Immature natural killer cell (primary cell): ENCODE results near the gene ITPR1. TPM values are rescaled to one million over a fixed set of nuclear protein-coding genes. Genes with fewer than 3 reads are reported as not detected.

Source experiments
- DNase-seq, 3 donors: peaks; one replicate each; pipeline ENCODE4 v3.0.0; 2022; ENCODE audit warnings: mixed read lengths in 1 of 3
- H3K27ac Mint-ChIP-seq, 6 donors: one replicate each; pipeline ENCODE4 v1.8.0; 2020; ENCODE audit warnings: mixed read lengths in 6 of 6, mild to moderate bottlenecking in 5 of 6, inconsistent platforms in 4 of 6, moderate library complexity in 3 of 6
- H3K27me3 Mint-ChIP-seq, 3 donors: one replicate each; pipeline ENCODE4 v1.8.0; 2020 to 2021; ENCODE audit warnings: low read depth in 3 of 3, mild to moderate bottlenecking in 3 of 3, mixed read lengths in 3 of 3, moderate library complexity in 3 of 3, inconsistent platforms in 1 of 3
- H3K36me3 Mint-ChIP-seq, 3 donors: one replicate each; pipeline ENCODE4 v1.8.0; 2020; ENCODE audit warnings: mixed read lengths in 3 of 3, inconsistent platforms in 2 of 3, mild to moderate bottlenecking in 2 of 3
- H3K4me1 Mint-ChIP-seq, 2 donors: one replicate each; pipeline ENCODE4 v1.8.0; 2020; ENCODE audit warnings: inconsistent platforms in 2 of 2, mild to moderate bottlenecking in 2 of 2, mixed read lengths in 2 of 2, moderate library complexity in 1 of 2
- H3K4me3 Mint-ChIP-seq, 5 donors: one replicate each; pipeline ENCODE4 v1.8.0; 2020; ENCODE audit warnings: mild to moderate bottlenecking in 5 of 5, mixed read lengths in 5 of 5, inconsistent platforms in 3 of 5, moderate library complexity in 3 of 5
- H3K9me3 Mint-ChIP-seq, 6 donors: one replicate each; pipeline ENCODE4 v1.8.0; 2020; ENCODE audit warnings: mild to moderate bottlenecking in 6 of 6, mixed read lengths in 6 of 6, inconsistent platforms in 4 of 6, moderate library complexity in 3 of 6
- polyA plus RNA-seq, 3 donors: library from polyadenylated mRNA; unstranded; fragments of 300-500 nt; fragmentation: Illumina TruSeq; gene quantifications; one replicate each; pipeline ENCODE4 v1.2.3, GENCODE V29; 2021

Gene ITPR1
- polyA plus RNA-seq, 3 donors from 2014 or later, result 3.0 to 14.7 (median 7.6) TPM

GRCh38 chr3:4629095-4630007, 136.2 kb downstream of the ITPR1 start:
- no peaks in the 10 kb centered on the region for H3K9me3 Mint-ChIP-seq
- peaks cover 0 to 4% (median 0%) of the 10 kb centered on the region in 3 donors for H3K36me3 Mint-ChIP-seq
- no peaks in the 10 kb centered on the region for H3K27me3 Mint-ChIP-seq
- no peak overlapping the region for H3K4me3 Mint-ChIP-seq
- H3K4me1 Mint-ChIP-seq, result peaks cover 4 to 8% of the 10 kb centered on the region in 2 donors
- DNase-seq, result no peak
- H3K27ac Mint-ChIP-seq, result peak overlapping the region in 2 of 6 donors; percentile 9 to 62

GRCh38 chr3:4633078-4634004, 140.2 kb downstream of the ITPR1 start:
- Mint-ChIP-seq H3K4me3 (no peak overlapping the region), H3K27me3 (peaks cover 0 to 2% (median 2%) of the 10 kb centered on the region in 3 donors), H3K9me3 (no peaks in the 10 kb centered on the region), H3K4me1 (peaks cover 4 to 8% of the 10 kb centered on the region in 2 donors), H3K36me3 (peaks cover 0 to 3% (median 0%) of the 10 kb centered on the region in 3 donors), H3K27ac (peak overlapping the region in 2 of 6 donors; percentile 12 to 24)
- peak; percentile 33 to 51 (median 47) for DNase-seq

- no peak overlapping the region for H3K4me3 Mint-ChIP-seq
- no peak overlapping the region for H3K27ac Mint-ChIP-seq
- H3K27me3 Mint-ChIP-seq, result peaks cover 0 to 2% (median 2%) of the 10 kb centered on the region in 3 donors
- H3K36me3 Mint-ChIP-seq, result peaks cover 0 to 1% (median 0%) of the 10 kb centered on the region in 3 donors
- DNase-seq, result no peak
- peaks cover 4 to 8% of the 10 kb centered on the region in 2 donors for H3K4me1 Mint-ChIP-seq
- H3K9me3 Mint-ChIP-seq, result no peaks in the 10 kb centered on the region
These were observed 141.7 kb downstream of the ITPR1 start for GRCh38 chr3:4634894-4635293.

- H3K4me3 Mint-ChIP-seq, result no peak overlapping the region
- H3K27ac Mint-ChIP-seq, result no peak overlapping the region
- H3K36me3 Mint-ChIP-seq, result peaks cover 8 to 21% (median 13%) of the 10 kb centered on the region in 3 donors
- no peak for DNase-seq
- H3K4me1 Mint-ChIP-seq, result peaks cover 4 to 8% of the 10 kb centered on the region in 2 donors
- no peaks in the 10 kb centered on the region for H3K9me3 Mint-ChIP-seq
- H3K27me3 Mint-ChIP-seq, result peaks cover 0 to 3% (median 2%) of the 10 kb centered on the region in 3 donors
These were observed 144.1 kb downstream of the ITPR1 start for GRCh38 chr3:4637265-4637664.

GRCh38 chr3:4641863-4642563, 148.9 kb downstream of the ITPR1 start:
- peaks cover 14 to 48% (median 28%) of the 10 kb centered on the region in 3 donors for H3K36me3 Mint-ChIP-seq
- no peak overlapping the region for H3K4me3 Mint-ChIP-seq
- H3K27me3 Mint-ChIP-seq, result peaks cover 0 to 6% (median 2%) of the 10 kb centered on the region in 3 donors
- no peaks in the 10 kb centered on the region for H3K9me3 Mint-ChIP-seq
- DNase-seq, result no peak
- H3K27ac Mint-ChIP-seq, result no peak overlapping the region
- peaks cover 7 to 9% of the 10 kb centered on the region in 2 donors for H3K4me1 Mint-ChIP-seq

GRCh38 chr3:4642611-4643010, 149.5 kb downstream of the ITPR1 start:
- no peak for DNase-seq
- Mint-ChIP-seq H3K4me3 (no peak overlapping the region), H3K27me3 (peaks cover 0 to 6% (median 2%) of the 10 kb centered on the region in 3 donors), H3K36me3 (peaks cover 14 to 52% (median 31%) of the 10 kb centered on the region in 3 donors), H3K27ac (no peak overlapping the region), H3K9me3 (no peaks in the 10 kb centered on the region), H3K4me1 (peaks cover 7 to 9% of the 10 kb centered on the region in 2 donors)

GRCh38 chr3:4643904-4644547, 150.9 kb downstream of the ITPR1 start:
- DNase-seq, result no peak
- Mint-ChIP-seq H3K4me1 (peaks cover 7 to 9% of the 10 kb centered on the region in 2 donors), H3K4me3 (no peak overlapping the region), H3K9me3 (no peaks in the 10 kb centered on the region), H3K27me3 (peaks cover 0 to 6% (median 0%) of the 10 kb centered on the region in 3 donors), H3K36me3 (peaks cover 18 to 56% (median 35%) of the 10 kb centered on the region in 3 donors), H3K27ac (peak overlapping the region in 1 of 6 donors; percentile 22)

GRCh38 chr3:4644951-4645350, 151.8 kb downstream of the ITPR1 start:
- Mint-ChIP-seq H3K36me3 (peaks cover 24 to 64% (median 43%) of the 10 kb centered on the region in 3 donors), H3K4me1 (peaks cover 7 to 9% of the 10 kb centered on the region in 2 donors), H3K4me3 (no peak overlapping the region), H3K9me3 (no peaks in the 10 kb centered on the region), H3K27me3 (peaks cover 0 to 6% (median 0%) of the 10 kb centered on the region in 3 donors), H3K27ac (peak overlapping the region in 4 of 6 donors; percentile 7 to 61 (median 33))
- no peak for DNase-seq

GRCh38 chr3:4645468-4645867, 152.3 kb downstream of the ITPR1 start:
- Mint-ChIP-seq H3K36me3 (peaks cover 29 to 64% (median 43%) of the 10 kb centered on the region in 3 donors), H3K9me3 (no peaks in the 10 kb centered on the region), H3K4me3 (no peak overlapping the region), H3K27me3 (peaks cover 0 to 4% (median 0%) of the 10 kb centered on the region in 3 donors), H3K4me1 (peaks cover 7 to 9% of the 10 kb centered on the region in 2 donors), H3K27ac (peak overlapping the region in 5 of 6 donors; percentile 7 to 61 (median 34))
- DNase-seq, result peak in 1 of 3 donors; percentile 11

GRCh38 chr3:4647411-4647810, 154.3 kb downstream of the ITPR1 start:
- no peak overlapping the region for H3K27ac Mint-ChIP-seq
- peaks cover 7 to 9% of the 10 kb centered on the region in 2 donors for H3K4me1 Mint-ChIP-seq
- H3K36me3 Mint-ChIP-seq, result peaks cover 31 to 60% (median 35%) of the 10 kb centered on the region in 3 donors
- no peak overlapping the region for H3K4me3 Mint-ChIP-seq
- H3K27me3 Mint-ChIP-seq, result peaks cover 0 to 4% (median 0%) of the 10 kb centered on the region in 3 donors
- DNase-seq, result no peak
- no peaks in the 10 kb centered on the region for H3K9me3 Mint-ChIP-seq

GRCh38 chr3:4655145-4656045, 162.2 kb downstream of the ITPR1 start:
- Mint-ChIP-seq H3K9me3 (no peaks in the 10 kb centered on the region), H3K36me3 (peaks cover 27 to 55% (median 47%) of the 10 kb centered on the region in 3 donors), H3K4me3 (no peak overlapping the region), H3K27ac (no peak overlapping the region), H3K27me3 (no peaks in the 10 kb centered on the region), H3K4me1 (no peaks in the 10 kb centered on the region)
- DNase-seq, result no peak

GRCh38 chr3:4656059-4656458, 162.9 kb downstream of the ITPR1 start:
- no peak overlapping the region for H3K4me3 Mint-ChIP-seq
- H3K27me3 Mint-ChIP-seq, result no peaks in the 10 kb centered on the region
- H3K27ac Mint-ChIP-seq, result no peak overlapping the region
- no peaks in the 10 kb centered on the region for H3K9me3 Mint-ChIP-seq
- DNase-seq, result no peak
- no peaks in the 10 kb centered on the region for H3K4me1 Mint-ChIP-seq
- H3K36me3 Mint-ChIP-seq, result peaks cover 22 to 53% (median 45%) of the 10 kb centered on the region in 3 donors
